Activated gamma-delta T cell (primary cell): ENCODE measurements around the gene SEC61G.

Experiments used
- DNase-seq: peaks from one replicate; lab custom pipeline; 2025; lab: John Stamatoyannopoulos, UW
- total RNA-seq, 2 donors: gene quantifications; one replicate each; lab custom pipeline; 2026; lab: John Stamatoyannopoulos, UW

SEC61G gene
- total RNA-seq: 27.3 to 27.4 reads per million in 2 donors

- peak; percentile 84 for DNase-seq
Measured at GRCh38 chr7:54758702-54759592, at the start of gene SEC61G. Gene SEC61G, minus strand, starts transcription at chr7:54759211. Its CDS starts 1,623 bp downstream, at chr7:54757588.

GRCh38 chr7:54802841-54803240, 43.8 kb upstream of the SEC61G start:
- DNase-seq: no peak

- DNase-seq: no peak
Measured at GRCh38 chr7:54802114-54802513, 43.1 kb upstream of the SEC61G start.

- no peak for DNase-seq
Measured at GRCh38 chr7:54799792-54800191, 40.8 kb upstream of the SEC61G start.

- no peak for DNase-seq
Measured at GRCh38 chr7:54798530-54798929, 39.5 kb upstream of the SEC61G start.

- DNase-seq: no peak
Measured at GRCh38 chr7:54796853-54797252, 37.8 kb upstream of the SEC61G start.

GRCh38 chr7:54796150-54796549, 37.1 kb upstream of the SEC61G start:
- DNase-seq: no peak

GRCh38 chr7:54792383-54792782, 33.4 kb upstream of the SEC61G start:
- DNase-seq: no peak

GRCh38 chr7:54788664-54789063, 29.7 kb upstream of the SEC61G start:
- DNase-seq: no peak

- no peak for DNase-seq
Measured at GRCh38 chr7:54785261-54785660, 26.2 kb upstream of the SEC61G start.

GRCh38 chr7:54783952-54784351, 24.9 kb upstream of the SEC61G start:
- no peak for DNase-seq

- no peak for DNase-seq
Measured at GRCh38 chr7:54782829-54783228, 23.8 kb upstream of the SEC61G start.

- no peak for DNase-seq
Measured at GRCh38 chr7:54782314-54782713, 23.3 kb upstream of the SEC61G start.

GRCh38 chr7:54781134-54781920, 22.3 kb upstream of the SEC61G start:
- no peak for DNase-seq

GRCh38 chr7:54780490-54780889, 21.5 kb upstream of the SEC61G start:
- no peak for DNase-seq

- DNase-seq: no peak
Measured at GRCh38 chr7:54778696-54779540, 19.9 kb upstream of the SEC61G start.

- no peak for DNase-seq
Measured at GRCh38 chr7:54778166-54778565, 19.2 kb upstream of the SEC61G start.

GRCh38 chr7:54774785-54775740, 16.1 kb upstream of the SEC61G start:
- DNase-seq: no peak

GRCh38 chr7:54773472-54774399, 14.7 kb upstream of the SEC61G start:
- DNase-seq: no peak

GRCh38 chr7:54769203-54769602, 10.2 kb upstream of the SEC61G start:
- no peak for DNase-seq
